ENCODE measurements around the gene KDM1A.

DNA sequence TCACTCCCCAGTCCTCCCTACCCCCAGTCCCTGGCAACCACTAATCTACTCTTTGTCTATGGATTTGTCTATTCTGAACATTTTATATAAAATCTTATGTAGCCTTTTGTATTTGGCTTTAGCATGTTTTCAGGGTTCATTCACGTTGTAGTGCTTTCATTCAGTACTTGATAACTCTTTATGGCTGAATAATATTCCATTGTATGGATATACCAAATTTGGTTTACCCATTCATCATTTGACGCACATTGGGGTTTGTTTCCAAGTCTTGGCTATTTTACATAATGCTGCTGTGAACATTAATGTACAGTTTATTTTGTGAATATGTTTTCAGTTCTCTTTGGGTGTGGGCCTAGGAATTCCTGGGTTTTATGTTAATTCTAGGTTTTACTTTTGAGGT is 2.6 kb downstream of the KDM1A start:
- TF ChIP-seq, protein P1, sequence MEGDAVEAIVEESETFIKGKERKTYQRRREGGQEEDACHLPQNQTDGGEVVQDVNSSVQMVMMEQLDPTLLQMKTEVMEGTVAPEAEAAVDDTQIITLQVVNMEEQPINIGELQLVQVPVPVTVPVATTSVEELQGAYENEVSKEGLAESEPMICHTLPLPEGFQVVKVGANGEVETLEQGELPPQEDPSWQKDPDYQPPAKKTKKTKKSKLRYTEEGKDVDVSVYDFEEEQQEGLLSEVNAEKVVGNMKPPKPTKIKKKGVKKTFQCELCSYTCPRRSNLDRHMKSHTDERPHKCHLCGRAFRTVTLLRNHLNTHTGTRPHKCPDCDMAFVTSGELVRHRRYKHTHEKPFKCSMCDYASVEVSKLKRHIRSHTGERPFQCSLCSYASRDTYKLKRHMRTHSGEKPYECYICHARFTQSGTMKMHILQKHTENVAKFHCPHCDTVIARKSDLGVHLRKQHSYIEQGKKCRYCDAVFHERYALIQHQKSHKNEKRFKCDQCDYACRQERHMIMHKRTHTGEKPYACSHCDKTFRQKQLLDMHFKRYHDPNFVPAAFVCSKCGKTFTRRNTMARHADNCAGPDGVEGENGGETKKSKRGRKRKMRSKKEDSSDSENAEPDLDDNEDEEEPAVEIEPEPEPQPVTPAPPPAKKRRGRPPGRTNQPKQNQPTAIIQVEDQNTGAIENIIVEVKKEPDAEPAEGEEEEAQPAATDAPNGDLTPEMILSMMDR (IDR thresholded peaks at IDR 0.05) = no peak
- TF ChIP-seq POLR2A (IDR thresholded peaks at IDR 0.05) = no peak

All from esophagus squamous epithelium (tissue), 4 donors.